SU-DHL-6 (cell line): ENCODE results near the gene UBR2.

Experiments used
- EZH2phosphoT487 ChIP-seq: fragments of 200-600 bp; sonication (generic), shearing (Covaris generic); conservative IDR thresholded peaks from 2 replicates; pipeline ENCODE4 v1.6.1; 2018; ENCODE audit warnings: mild to moderate bottlenecking, antibody characterized with exemption, low read length, moderate library complexity, mixed read lengths
- TF ChIP-seq, protein P1 (sequence below): fragments of 200-600 bp; sonication (generic); IDR thresholded peaks from one replicate; pipeline ENCODE4 v1.5.1; 2017; ENCODE audit warnings: antibody characterized with exemption, mild to moderate bottlenecking, low read length, moderate library complexity; ENCODE audit not compliant: insufficient read depth, poor library complexity, severe bottlenecking

DNA sequence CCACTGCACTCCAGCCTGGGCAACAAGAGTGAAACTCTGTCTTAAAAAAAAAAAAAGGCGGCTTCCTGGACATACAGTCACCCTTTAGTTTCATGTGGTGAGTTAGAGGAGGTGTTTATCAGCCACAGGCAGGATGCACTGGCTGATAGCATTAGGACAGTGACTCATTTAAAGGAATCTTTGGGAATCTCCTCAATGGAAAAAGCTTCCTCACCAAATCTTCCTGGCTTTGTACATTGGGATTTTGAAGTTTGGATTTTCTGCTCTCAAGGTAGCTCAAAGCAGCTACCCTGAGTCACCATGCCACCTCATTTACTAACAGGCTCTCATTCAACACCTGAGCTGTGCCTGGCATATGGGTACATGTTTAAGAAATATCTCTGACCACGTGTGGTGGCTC lies 138.4 kb downstream of the UBR2 start:
- no peak for TF ChIP-seq EZH2phosphoT487
- TF ChIP-seq, protein P1, sequence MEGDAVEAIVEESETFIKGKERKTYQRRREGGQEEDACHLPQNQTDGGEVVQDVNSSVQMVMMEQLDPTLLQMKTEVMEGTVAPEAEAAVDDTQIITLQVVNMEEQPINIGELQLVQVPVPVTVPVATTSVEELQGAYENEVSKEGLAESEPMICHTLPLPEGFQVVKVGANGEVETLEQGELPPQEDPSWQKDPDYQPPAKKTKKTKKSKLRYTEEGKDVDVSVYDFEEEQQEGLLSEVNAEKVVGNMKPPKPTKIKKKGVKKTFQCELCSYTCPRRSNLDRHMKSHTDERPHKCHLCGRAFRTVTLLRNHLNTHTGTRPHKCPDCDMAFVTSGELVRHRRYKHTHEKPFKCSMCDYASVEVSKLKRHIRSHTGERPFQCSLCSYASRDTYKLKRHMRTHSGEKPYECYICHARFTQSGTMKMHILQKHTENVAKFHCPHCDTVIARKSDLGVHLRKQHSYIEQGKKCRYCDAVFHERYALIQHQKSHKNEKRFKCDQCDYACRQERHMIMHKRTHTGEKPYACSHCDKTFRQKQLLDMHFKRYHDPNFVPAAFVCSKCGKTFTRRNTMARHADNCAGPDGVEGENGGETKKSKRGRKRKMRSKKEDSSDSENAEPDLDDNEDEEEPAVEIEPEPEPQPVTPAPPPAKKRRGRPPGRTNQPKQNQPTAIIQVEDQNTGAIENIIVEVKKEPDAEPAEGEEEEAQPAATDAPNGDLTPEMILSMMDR = no peak
